HCEC 1CT (cell line): ENCODE results near the gene NCBP1.

Experiments used
- DNase-seq: peaks from one replicate; pipeline ENCODE4 v3.0.0-alpha.2; 2017

The NCBP1 gene

GRCh38 chr9:97628668-97629067, 5.0 kb upstream of the NCBP1 start:
- DNase-seq: no peak

- no peak for DNase-seq
Measured at GRCh38 chr9:97629156-97629555, 4.5 kb upstream of the NCBP1 start.

GRCh38 chr9:97630591-97630990, 3.0 kb upstream of the NCBP1 start:
- DNase-seq: no peak

- DNase-seq: peak; percentile 63
Measured at GRCh38 chr9:97632248-97632984, 1.2 kb upstream of the NCBP1 start.

- no peak for DNase-seq
Measured at GRCh38 chr9:97633859-97634490, 354 bp downstream of the NCBP1 start.

- DNase-seq: no peak
Measured at GRCh38 chr9:97635026-97635425, 1.4 kb downstream of the NCBP1 start.

GRCh38 chr9:97636903-97637302, 3.3 kb downstream of the NCBP1 start:
- DNase-seq: no peak

- no peak for DNase-seq
Measured at GRCh38 chr9:97638666-97639065, 5.0 kb downstream of the NCBP1 start.

GRCh38 chr9:97640325-97640724, 6.7 kb downstream of the NCBP1 start:
- no peak for DNase-seq

GRCh38 chr9:97645720-97646119, 12.1 kb downstream of the NCBP1 start:
- no peak for DNase-seq

GRCh38 chr9:97647996-97648395, 14.4 kb downstream of the NCBP1 start:
- DNase-seq: no peak

GRCh38 chr9:97651646-97652045, 18.0 kb downstream of the NCBP1 start:
- DNase-seq: peak; percentile 21

GRCh38 chr9:97658707-97659106, 25.1 kb downstream of the NCBP1 start:
- DNase-seq: no peak

GRCh38 chr9:97659771-97660170, 26.1 kb downstream of the NCBP1 start:
- no peak for DNase-seq

- no peak for DNase-seq
Measured at GRCh38 chr9:97660340-97660739, 26.7 kb downstream of the NCBP1 start.

- DNase-seq: peak; percentile 83
Measured at GRCh38 chr9:97660847-97661246, 27.2 kb downstream of the NCBP1 start.

- no peak for DNase-seq
Measured at GRCh38 chr9:97665742-97666141, 32.1 kb downstream of the NCBP1 start.

- DNase-seq: no peak
Measured at GRCh38 chr9:97666907-97667686, 33.5 kb downstream of the NCBP1 start.

GRCh38 chr9:97668485-97668884, 34.9 kb downstream of the NCBP1 start:
- no peak for DNase-seq

GRCh38 chr9:97670586-97670985, 37.0 kb downstream of the NCBP1 start:
- DNase-seq: no peak

GRCh38 chr9:97672403-97672802, 38.8 kb downstream of the NCBP1 start:
- DNase-seq: no peak

- DNase-seq: no peak
Measured at GRCh38 chr9:97673922-97674321, 40.3 kb downstream of the NCBP1 start.

GRCh38 chr9:97675655-97676054, 42.0 kb downstream of the NCBP1 start:
- no peak for DNase-seq

- DNase-seq: no peak
Measured at GRCh38 chr9:97682242-97682641, 48.6 kb downstream of the NCBP1 start.
